Dermis microvascular lymphatic vessel endothelial cell (primary cell): ENCODE results near the gene ROR2. TPM values are rescaled to one million over a fixed set of nuclear protein-coding genes. Genes with fewer than 3 reads are reported as not detected.
"Not testable (repeated sequence)": the region's sequence is repeated elsewhere in the genome, so short reads cannot be mapped to it uniquely, and the experiment has no call there.

ENCODE experiments used
- DNase-seq, 2 donors: peaks; one replicate each; pipeline versions ENCODE4 v3.0.0 to v3.0.0-alpha.2; 2010; ENCODE audit warnings: low read depth in 2 of 2
- total RNA-seq: library from RNA; depleted of rRNA; stranded (reverse); fragments of >200 nt; gene quantifications from 2 replicates; pipeline ENCODE4 v1.2.1, GENCODE V29; 2014

ROR2 gene
- total RNA-seq, 1 donor from 2014 or later, result not detected

GRCh38 chr9:91800473-91801030 lies 149.5 kb downstream of the ROR2 start:
- no peak for DNase-seq

- DNase-seq, result no peak
These were observed 150.8 kb downstream of the ROR2 start for GRCh38 chr9:91799113-91799744.

DNA sequence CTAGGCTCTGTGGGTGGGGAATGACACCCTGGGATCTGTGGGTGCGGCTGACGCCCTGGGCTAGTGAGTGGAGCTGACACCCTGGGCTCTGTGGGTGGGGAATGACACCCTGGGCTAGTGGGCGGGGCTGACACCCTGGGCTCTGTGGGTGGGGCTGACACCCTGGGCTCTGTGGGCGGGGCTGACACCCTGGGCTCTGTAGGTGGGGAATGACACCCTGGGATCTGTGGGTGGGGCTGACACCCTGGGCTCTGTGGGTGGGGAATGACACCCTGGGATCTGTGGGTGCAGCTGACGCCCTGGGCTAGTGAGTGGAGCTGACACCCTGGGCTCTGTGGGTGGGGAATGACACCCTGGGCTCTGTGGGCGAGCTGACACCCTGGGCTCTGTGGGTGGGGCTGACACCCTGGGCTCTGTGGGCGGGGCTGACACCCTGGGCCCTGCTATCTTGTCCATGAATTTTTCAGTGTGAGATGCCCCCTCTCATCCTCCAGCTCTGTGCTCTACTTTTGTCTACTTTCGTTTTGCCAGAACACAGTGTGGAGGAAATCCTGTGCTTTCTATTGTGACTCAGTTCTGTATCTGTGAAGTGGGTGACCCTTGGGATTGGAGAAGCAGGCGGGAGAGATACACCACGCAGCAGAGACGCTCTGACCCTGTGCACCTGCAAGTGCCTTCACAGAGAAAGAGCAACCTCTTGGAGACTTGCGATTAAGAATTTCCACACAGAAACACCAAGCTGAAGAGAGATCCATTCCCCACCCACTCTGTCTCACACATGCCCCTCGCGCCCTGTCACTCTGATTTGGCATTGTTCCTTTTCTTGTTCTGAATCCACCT lies 151.5 kb downstream of the ROR2 start:
- DNase-seq, result not testable (repeated sequence)

DNA sequence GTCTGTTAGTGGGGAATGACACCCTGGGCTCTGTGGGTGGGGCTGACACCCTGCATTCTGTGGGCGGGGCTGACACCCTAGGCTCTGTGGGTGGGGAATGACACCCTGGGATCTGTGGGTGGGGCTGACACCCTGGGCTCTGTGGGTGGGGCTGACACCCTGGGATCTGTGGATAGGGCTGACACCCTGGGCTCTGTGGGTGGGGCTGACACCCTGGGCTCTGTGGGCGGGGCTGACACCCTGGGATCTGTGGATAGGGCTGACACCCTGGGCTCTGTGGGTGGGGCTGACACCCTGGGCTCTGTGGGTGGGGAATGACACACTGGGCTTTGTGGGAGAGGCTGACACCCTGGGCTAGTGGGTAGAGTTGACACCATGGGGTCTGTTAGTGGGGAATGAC lies 152.5 kb downstream of the ROR2 start:
- DNase-seq, result not testable (repeated sequence)

DNA sequence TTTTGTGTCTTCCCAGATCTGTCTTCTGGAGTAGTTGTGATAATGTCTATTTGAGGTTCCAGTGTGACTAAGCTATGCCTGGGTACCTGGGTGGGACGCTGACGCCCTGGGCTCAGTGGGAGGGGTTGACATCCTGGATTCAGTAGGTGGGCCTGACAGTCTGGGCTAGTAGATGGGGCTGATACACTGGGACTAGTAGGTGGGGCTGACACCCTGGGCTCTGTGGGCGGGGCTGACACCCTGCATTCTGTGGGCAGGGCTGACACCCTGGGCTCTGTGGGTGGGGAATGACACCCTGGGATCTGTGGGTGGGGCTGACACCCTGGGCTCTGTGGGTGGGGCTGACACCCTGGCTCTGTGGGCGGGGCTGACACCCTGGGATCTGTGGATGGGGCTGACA lies 153.5 kb downstream of the ROR2 start:
- not testable (repeated sequence) for DNase-seq

DNA sequence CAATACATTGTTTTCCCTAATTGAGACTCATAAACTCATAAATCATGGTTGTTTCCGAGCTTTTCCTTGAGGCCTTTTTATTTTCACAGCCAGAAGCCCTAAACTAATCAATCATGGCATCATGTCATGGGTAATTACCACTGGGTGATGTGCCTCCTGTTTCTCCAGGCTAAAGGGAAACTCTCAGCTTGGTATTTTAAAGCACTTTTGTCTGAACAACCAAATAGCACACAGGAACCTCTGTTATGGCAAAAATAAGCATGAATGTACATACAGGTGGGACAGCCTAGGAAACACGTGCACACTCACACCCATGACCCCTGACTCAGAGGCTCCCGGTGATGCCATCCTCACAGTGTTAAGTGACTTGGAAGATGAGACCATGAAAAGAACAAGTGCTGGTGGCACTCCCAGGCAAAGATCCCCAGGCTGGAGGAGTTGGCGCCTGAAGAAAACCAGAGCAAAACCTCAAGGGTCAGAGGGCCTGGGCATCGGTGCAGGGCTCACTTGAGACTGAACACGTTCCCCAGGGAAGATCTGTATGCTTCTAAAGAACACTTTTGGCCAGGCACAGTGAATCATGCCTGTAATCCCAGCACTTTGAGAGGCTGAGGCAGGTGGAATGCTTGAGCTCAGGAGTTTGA lies 154.3 kb downstream of the ROR2 start:
- DNase-seq, result no peak

DNA sequence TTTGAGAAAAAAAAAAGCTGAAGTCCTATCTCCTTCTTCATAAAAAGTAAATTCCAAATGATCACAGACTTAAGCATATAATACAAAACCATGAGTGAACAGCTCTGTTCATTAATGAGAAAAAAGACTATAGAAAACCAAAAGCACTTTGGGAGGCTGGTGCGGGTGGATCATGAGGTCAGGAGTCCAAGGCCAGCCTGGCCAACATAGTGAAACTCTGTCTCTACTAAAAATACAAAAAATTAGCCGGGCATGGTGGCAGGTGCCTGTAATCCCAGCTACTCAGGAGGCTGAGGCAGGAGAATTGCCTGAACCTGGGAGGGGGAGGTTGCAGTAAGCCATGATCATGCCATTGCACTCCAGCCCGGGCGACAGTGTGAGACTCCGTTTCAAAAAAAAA lies 156.7 kb downstream of the ROR2 start:
- not testable (repeated sequence) for DNase-seq

- DNase-seq, result no peak
These were observed 159.1 kb downstream of the ROR2 start for GRCh38 chr9:91790917-91791316.

- no peak for DNase-seq
These were observed 160.1 kb downstream of the ROR2 start for GRCh38 chr9:91789941-91790340.

GRCh38 chr9:91787931-91788330 lies 162.1 kb downstream of the ROR2 start:
- no peak for DNase-seq

- no peak for DNase-seq
These were observed 163.7 kb downstream of the ROR2 start for GRCh38 chr9:91786132-91786896.

DNA sequence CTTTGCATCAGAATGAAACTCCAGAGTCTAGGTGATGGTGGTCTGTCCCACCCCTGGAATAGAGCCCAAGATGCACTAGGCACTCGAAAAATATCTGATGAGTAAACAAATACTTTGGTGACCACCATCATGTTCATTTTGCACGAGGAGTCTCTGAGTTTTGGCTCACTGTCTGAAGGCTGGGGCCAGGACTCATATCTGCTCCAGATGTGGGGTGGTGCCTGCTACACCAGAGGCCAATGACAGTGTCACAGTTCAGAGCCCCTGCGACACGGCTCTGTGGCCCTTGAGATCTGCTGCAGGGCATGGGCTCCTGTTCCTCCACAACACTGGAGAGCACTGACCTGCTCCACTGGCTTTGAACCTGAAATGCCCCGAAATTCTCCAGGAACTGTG lies 164.6 kb downstream of the ROR2 start:
- no peak for DNase-seq

DNA sequence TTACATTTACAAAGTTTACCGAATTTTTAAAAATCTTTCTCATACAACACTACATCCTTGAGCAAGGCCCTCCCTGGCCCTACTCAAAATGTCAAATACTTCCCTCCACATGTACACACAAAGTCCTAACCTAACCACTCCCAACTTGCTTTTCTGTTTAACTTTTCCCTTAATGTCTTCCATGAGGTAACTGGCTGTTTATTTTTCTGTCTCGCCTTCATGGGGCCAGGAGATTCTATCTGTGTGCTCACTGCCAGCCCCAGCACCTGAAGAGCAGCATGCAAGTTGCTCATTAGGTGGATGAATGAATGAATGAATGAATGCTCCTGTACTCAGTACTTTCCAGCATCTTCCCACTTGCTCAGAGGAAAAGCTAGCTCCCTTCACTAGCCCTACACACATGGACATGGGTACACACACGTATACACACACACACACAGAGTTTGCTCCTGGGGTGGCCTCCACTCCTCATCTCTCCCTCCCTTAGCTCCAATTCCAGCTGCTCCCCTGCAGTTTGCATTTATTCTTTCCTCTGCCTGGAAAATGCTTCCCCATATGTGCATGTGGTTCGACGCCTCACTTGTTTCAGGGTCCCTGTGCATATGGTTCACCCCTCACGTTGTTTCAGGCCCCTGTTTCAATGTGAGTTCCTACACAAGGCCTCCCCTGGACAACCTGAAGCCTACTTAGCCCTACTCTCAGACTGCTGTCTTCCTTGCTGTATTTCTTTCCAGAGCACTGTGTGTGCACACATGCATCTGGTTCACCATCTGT lies 165.2 kb downstream of the ROR2 start:
- DNase-seq, result no peak

- no peak for DNase-seq
These were observed 166.0 kb downstream of the ROR2 start for GRCh38 chr9:91783876-91784672.

- no peak for DNase-seq
These were observed 166.6 kb downstream of the ROR2 start for GRCh38 chr9:91783411-91783810.

DNA sequence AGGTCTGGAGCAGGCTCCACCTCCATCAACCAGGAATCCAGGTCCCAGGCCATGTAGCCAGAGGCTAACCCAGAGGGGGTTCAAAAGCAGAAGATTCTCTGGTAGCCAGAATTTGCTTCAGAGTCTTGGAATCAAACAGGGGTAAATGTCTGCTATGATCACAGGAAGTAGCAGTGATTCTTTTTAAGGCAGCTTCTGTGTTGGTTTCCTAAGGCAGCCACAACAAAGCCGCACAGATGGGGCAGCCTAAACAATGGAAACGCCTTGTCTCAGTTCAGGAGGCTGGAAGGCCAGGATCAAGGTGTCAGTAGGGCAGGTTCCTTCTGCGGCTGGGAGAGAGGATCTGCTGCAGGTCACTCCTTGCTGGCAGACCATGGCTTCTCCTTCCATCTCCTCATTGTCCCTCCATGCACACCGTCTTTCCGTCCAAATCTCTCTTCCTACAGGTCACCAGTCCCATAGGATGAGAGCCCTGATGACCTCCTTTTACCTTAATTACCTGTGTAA lies 167.3 kb downstream of the ROR2 start:
- DNase-seq, result no peak

DNA sequence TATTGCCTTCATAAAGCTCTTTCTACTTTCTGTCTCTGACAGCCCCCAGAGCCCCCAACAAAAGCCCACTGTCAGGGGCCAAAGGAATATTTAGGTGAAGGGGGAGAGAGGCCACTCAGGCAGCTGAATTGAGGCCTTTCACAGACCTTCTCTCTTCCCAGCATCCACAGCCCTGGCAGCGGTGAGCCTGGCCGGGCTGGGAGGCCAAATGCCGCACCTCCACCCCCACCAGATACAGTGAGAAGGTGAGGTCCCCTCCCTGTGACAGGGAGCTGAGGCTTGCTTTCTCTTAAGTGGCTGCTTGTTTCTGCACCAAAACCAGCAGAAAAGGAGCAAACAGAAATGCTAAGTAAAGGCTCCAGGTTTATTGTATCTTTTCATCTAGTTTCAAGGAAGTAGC lies 168.1 kb downstream of the ROR2 start:
- DNase-seq, result no peak

DNA sequence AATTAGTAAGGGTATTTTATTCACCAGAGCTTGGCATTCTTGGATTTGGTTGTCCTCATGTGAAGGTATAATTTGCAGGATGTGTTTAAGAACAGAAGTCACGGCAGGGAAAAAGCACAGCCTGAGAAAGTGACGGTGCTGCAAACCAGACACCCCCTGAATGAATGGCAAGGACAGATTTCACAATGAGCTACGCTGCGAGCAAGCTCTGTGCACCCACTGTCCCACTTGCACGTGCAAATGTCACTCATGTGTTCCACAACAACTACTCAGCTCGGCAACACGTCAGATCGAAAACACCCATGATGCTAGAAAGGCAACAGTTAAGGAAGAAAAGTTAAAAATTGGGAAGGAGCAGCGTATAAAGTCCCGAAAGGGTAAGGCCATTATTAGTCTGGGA lies 168.9 kb downstream of the ROR2 start:
- DNase-seq, result no peak

GRCh38 chr9:91778031-91778430 lies 172.0 kb downstream of the ROR2 start:
- no peak for DNase-seq
